ENCODE data around the gene FAM50B. TPM values are rescaled to one million over a fixed set of nuclear protein-coding genes. Genes with fewer than 3 reads are reported as not detected.

FAM50B gene
- total and polyA plus RNA-seq, 2 of the 13 experiments (the other 11 are each of a cell fraction or from before 2014, with no cell fraction given), result 0.05 TPM; not detected in 1

DNA sequence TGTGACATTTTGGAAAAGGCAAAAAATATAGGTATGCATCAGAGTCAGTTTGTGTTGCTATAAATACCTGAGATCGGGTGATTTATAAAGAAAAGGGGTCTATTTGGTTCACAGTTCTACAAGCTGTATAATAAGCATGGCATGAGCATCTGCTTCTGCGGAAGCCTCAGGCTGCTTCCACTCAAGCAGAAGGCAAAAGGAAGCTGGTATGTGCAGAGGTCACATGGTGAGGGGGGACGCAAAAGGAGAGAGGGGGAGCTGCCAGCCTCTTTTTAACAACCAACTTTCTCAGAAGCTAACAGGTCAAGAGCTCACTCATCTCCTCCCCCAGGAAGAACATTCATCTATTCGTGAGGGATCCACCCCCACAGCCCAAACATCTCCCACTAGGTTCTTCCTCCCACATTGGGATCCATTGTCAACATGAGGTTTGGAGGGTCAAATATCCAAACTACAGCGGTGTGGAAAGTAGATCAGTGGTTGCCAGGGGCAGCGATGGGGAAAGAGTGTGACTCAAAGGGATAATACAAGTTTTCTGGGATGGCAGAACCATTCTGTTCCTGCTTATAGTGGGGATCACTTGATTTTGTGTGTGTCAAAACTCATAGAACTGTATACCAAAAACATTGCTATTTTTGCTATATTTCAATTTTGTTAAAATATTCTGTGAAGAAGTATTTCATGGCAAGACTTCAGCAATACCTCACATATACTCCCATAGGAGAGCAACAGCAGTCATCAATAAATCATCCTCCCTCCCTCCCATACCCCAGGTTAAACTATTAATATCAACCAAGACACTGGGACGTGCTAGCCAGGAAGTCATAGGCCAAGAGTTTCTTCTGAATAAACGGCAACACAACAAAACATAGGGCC is 9.9 kb upstream of the FAM50B start (continued):
- TF ChIP-seq ATF2 (CRISPR knock-in tag; IDR thresholded peaks at IDR 0.05) (peak; percentile 75; the same call in 1 of the 2 replicates), NR2F2 (IDR thresholded peaks at IDR 0.05; ENCODE audit: borderline replicate concordance, low read depth) (peak; percentile 70; the same call in 1 of the 2 replicates), SUZ12 (IDR thresholded peaks at IDR 0.05; ENCODE audit: low read depth, low read length) (no peak), POLR2AphosphoS2 (IDR thresholded peaks at IDR 0.05; ENCODE audit: low read depth, low read length) (no peak), ZNF20 (CRISPR knock-in tag; IDR thresholded peaks at IDR 0.05) (no peak), ZNF652 (CRISPR knock-in tag; IDR thresholded peaks at IDR 0.05; ENCODE audit: borderline replicate concordance, low read depth) (no peak)
- TF ChIP-seq, protein P1, sequence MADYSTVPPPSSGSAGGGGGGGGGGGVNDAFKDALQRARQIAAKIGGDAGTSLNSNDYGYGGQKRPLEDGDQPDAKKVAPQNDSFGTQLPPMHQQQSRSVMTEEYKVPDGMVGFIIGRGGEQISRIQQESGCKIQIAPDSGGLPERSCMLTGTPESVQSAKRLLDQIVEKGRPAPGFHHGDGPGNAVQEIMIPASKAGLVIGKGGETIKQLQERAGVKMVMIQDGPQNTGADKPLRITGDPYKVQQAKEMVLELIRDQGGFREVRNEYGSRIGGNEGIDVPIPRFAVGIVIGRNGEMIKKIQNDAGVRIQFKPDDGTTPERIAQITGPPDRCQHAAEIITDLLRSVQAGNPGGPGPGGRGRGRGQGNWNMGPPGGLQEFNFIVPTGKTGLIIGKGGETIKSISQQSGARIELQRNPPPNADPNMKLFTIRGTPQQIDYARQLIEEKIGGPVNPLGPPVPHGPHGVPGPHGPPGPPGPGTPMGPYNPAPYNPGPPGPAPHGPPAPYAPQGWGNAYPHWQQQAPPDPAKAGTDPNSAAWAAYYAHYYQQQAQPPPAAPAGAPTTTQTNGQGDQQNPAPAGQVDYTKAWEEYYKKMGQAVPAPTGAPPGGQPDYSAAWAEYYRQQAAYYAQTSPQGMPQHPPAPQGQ (CRISPR knock-in tag; IDR thresholded peaks at IDR 0.05; ENCODE audit: borderline replicate concordance), result no peak

DNA sequence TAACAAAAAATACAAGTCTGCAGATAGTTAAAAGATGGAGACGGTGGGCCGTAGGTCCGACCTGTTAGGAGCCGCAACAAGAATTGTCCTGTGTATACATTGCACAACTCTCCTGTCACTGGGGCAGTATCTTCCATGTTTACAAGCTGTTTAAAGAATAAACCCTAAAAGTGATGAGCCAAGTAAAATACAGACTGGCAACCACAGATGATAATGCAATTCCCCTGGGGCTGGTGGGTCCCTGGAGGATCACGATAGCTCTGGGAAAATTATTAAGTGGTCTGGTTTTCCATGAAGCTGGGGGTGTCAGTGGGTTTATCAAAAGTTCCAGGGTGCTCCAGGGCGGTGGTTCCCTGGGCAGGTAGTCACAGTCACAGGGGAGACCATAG is 8.1 kb upstream of the FAM50B start:
- intact Hi-C loops (cut with micrococcal nuclease; ENCODE audit: unreplicated experiment) (loop anchor here (2.0 kb wide), 3 partner anchors 34 to 92 kb away; no protein-coding TSS in a partner anchor), in situ Hi-C loops (cut with HindIII; ENCODE audit: extremely low pct_ligation_motif_present, low pct_unique_long_range_greater_than_20kb) (no loop called here)
- H3K4me2 ChIP-seq (ENCODE audit: low read depth, low read length), result peak overlapping the region; percentile 88
- H2AFZ ChIP-seq (ENCODE audit: low read length), result no peak overlapping the region
- ChIA-PET POLR2A (interaction anchor here (0.7 to 3.5 kb wide), 33 partner anchors 8 to 461 kb away, joined by 3 to 49 read pairs (median 6); partner anchors contain the start of genes FAM50B and PXDC1), CTCF (ENCODE audit: low intra/inter-chr PET ratio, low total read pairs) (no interaction called here)
- BruUV-seq (replicated peaks), result no TSS peak
- H3K27ac ChIP-seq (ENCODE audit: extremely low read length, insufficient read depth, low read length), result peak overlapping the region; percentile 97
- ATAC-seq (peak; percentile 78), DNase-seq (ENCODE audit: low spot score) (peak; percentile 90), FAIRE-seq (peak; percentile 71)
- H3K36me3 ChIP-seq (replicated peaks in 1 of 2; ENCODE audit: control insufficient read depth in 1 of 2, insufficient read depth in 2 of 2, low read length in 2 of 2), result no peaks in the 10 kb centered on the region
- H3K9me3 ChIP-seq (ENCODE audit: low read length), result no peaks in the 10 kb centered on the region
- WGBS (ENCODE audit: low lambda C conversion rate), result 3% methylated on average over 6 of the region's 6 CpGs
- peak overlapping the region; percentile 80 for H3K9ac ChIP-seq (ENCODE audit: insufficient read depth, low read depth, low read length)
- peak overlapping the region in 2 of 3 experiments; percentile 19 to 66; a peak in 2 of 6 replicates for H3K4me3 ChIP-seq (replicated peaks in 1 of 3; ENCODE audit: insufficient read depth in 1 of 3, low read depth in 2 of 3, low read length in 3 of 3)
- no peaks in the 10 kb centered on the region for H4K20me1 ChIP-seq (ENCODE audit: insufficient read depth, low read length)
- H3K79me2 ChIP-seq (ENCODE audit: insufficient read depth, low read length), result no peaks in the 10 kb centered on the region
- H3K4me1 ChIP-seq (ENCODE audit: insufficient read depth, low read length), result peaks cover 61% of the 10 kb centered on the region
- no peaks in the 10 kb centered on the region for H3K27me3 ChIP-seq (ENCODE audit: control insufficient read depth in 1 of 2, insufficient read depth in 2 of 2, low read length in 2 of 2)
- TF ChIP-seq ELF4 (CRISPR knock-in tag; IDR thresholded peaks at IDR 0.05; ENCODE audit: borderline replicate concordance) (no peak), TBL1XR1 (IDR thresholded peaks at IDR 0.05; ENCODE audit: borderline replicate concordance, low read length, partially characterized antibody) (peak; percentile 79), SNAPC2 (CRISPR knock-in tag; IDR thresholded peaks at IDR 0.05) (no peak), ZNF432 (CRISPR knock-in tag; IDR thresholded peaks at IDR 0.05; ENCODE audit: borderline replicate concordance) (no peak), CHD2 (IDR thresholded peaks at IDR 0.05; ENCODE audit: low read depth, low read length) (no peak), JUND (CRISPR knock-in tag; IDR thresholded peaks at IDR 0.05) (no peak), U2AF1 (optimal IDR thresholded peaks at IDR 0.05; ENCODE audit: low read depth, low read length) (no peak), ZNF160 (CRISPR knock-in tag; IDR thresholded peaks at IDR 0.05) (no peak)
- TF ChIP-seq, protein P2, sequence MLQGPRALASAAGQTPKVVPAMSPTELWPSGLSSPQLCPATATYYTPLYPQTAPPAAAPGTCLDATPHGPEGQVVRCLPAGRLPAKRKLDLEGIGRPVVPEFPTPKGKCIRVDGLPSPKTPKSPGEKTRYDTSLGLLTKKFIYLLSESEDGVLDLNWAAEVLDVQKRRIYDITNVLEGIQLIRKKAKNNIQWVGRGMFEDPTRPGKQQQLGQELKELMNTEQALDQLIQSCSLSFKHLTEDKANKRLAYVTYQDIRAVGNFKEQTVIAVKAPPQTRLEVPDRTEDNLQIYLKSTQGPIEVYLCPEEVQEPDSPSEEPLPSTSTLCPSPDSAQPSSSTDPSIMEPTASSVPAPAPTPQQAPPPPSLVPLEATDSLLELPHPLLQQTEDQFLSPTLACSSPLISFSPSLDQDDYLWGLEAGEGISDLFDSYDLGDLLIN (CRISPR knock-in tag; IDR thresholded peaks at IDR 0.05; ENCODE audit: borderline replicate concordance), result no peak
- TF ChIP-seq, protein P3, sequence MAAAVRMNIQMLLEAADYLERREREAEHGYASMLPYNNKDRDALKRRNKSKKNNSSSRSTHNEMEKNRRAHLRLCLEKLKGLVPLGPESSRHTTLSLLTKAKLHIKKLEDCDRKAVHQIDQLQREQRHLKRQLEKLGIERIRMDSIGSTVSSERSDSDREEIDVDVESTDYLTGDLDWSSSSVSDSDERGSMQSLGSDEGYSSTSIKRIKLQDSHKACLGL (CRISPR knock-in tag; IDR thresholded peaks at IDR 0.05), result no peak

All from HepG2 (cell line).